ENCODE measurements around the gene CRHR1. TPM values are rescaled to one million over a fixed set of nuclear protein-coding genes. Genes with fewer than 3 reads are reported as not detected.

Gene CRHR1
- total RNA-seq, 6 donors from 2014 or later = not detected

DNA sequence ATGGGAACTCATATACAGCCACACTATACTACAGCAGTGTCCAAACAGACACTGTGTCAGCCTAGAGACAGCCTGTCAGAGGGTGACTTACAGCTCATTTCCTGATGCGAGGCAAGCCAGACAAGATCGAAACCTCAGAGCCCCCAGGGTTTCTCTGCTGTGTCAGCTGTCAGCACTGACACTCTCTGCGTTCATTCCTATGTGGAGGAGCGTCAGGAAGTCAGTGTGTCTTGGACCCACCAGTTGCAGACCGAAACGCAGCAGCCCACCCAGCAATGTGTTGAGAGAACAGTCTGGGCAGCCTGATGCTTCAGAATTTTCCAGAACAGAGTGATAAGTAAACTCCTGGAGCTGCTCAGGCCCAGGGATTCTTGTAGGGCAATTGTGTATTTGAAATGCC lies 89.6 kb downstream of the CRHR1 start:
- no peak for TF ChIP-seq POLR2A (IDR thresholded peaks at IDR 0.05)
- TF ChIP-seq, protein P1, sequence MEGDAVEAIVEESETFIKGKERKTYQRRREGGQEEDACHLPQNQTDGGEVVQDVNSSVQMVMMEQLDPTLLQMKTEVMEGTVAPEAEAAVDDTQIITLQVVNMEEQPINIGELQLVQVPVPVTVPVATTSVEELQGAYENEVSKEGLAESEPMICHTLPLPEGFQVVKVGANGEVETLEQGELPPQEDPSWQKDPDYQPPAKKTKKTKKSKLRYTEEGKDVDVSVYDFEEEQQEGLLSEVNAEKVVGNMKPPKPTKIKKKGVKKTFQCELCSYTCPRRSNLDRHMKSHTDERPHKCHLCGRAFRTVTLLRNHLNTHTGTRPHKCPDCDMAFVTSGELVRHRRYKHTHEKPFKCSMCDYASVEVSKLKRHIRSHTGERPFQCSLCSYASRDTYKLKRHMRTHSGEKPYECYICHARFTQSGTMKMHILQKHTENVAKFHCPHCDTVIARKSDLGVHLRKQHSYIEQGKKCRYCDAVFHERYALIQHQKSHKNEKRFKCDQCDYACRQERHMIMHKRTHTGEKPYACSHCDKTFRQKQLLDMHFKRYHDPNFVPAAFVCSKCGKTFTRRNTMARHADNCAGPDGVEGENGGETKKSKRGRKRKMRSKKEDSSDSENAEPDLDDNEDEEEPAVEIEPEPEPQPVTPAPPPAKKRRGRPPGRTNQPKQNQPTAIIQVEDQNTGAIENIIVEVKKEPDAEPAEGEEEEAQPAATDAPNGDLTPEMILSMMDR (IDR thresholded peaks at IDR 0.05) = no peak
- TF ChIP-seq EP300 (IDR thresholded peaks at IDR 0.05) = no peak
- no peak for TF ChIP-seq POLR2AphosphoS5 (IDR thresholded peaks at IDR 0.05)
- H3K4me3 ChIP-seq = no peak overlapping the region
- H3K27me3 ChIP-seq = no peaks in the 10 kb centered on the region
- H3K27ac ChIP-seq = no peak overlapping the region
- no peaks in the 10 kb centered on the region for H3K4me1 ChIP-seq
- no peaks in the 10 kb centered on the region for H3K36me3 ChIP-seq
- 6 to 9% methylated on average over 6 of the region's 6 CpGs for WGBS, 2 donors
- no peaks in the 10 kb centered on the region for H3K9me3 ChIP-seq
- DNase-seq = no peak
- ATAC-seq (ENCODE audit: low FRiP score in 2 of 2) = no peak

DNA sequence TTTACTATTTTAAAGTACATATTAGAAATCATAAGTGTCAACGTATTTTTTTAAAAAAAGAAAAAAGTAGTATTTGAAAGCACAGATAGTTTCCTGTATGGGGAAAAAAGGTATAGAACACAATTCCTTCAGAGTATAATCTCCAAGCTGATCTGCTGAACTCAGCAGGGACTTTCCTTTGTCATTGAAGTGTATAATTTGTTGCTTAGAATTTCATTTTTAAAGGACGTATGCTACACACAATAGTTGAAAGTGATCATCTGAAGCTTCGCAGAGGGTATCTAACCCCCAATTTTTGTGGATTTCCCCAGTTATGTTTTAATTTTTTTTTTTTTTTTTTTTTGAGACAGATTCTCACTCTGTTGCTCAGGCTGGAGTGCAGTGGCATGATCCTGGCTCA lies 90.0 kb downstream of the CRHR1 start:
- no peaks in the 10 kb centered on the region for H3K36me3 ChIP-seq
- ATAC-seq (ENCODE audit: low FRiP score in 2 of 2) (no peak), DNase-seq (no peak)
- WGBS, 2 donors = 37 to 53% methylated on average over 3 of the region's 3 CpGs
- TF ChIP-seq, protein P1 (IDR thresholded peaks at IDR 0.05) = no peak
- TF ChIP-seq EP300 (IDR thresholded peaks at IDR 0.05) (no peak), POLR2A (IDR thresholded peaks at IDR 0.05) (no peak), POLR2AphosphoS5 (IDR thresholded peaks at IDR 0.05) (no peak)
- H3K4me3 ChIP-seq = no peak overlapping the region
- no peaks in the 10 kb centered on the region for H3K4me1 ChIP-seq
- no peaks in the 10 kb centered on the region for H3K27me3 ChIP-seq
- H3K27ac ChIP-seq = no peak overlapping the region
- H3K9me3 ChIP-seq = no peaks in the 10 kb centered on the region

- Histone ChIP-seq H3K27ac (no peak overlapping the region), H3K27me3 (no peaks in the 10 kb centered on the region), H3K36me3 (no peaks in the 10 kb centered on the region), H3K4me3 (no peak overlapping the region), H3K4me1 (no peaks in the 10 kb centered on the region), H3K9me3 (no peaks in the 10 kb centered on the region)
- WGBS, 2 donors = 75 to 79% methylated on average over 3 of the region's 3 CpGs
- TF ChIP-seq EP300 (IDR thresholded peaks at IDR 0.05) (no peak), POLR2AphosphoS5 (IDR thresholded peaks at IDR 0.05) (no peak), POLR2A (IDR thresholded peaks at IDR 0.05) (no peak)
- TF ChIP-seq, protein P1 (IDR thresholded peaks at IDR 0.05) = no peak
- ATAC-seq (ENCODE audit: low FRiP score in 2 of 2) (no peak), DNase-seq (no peak)
Measured at GRCh38 chr17:45876539-45876938, 92.4 kb downstream of the CRHR1 start.

- no peak for DNase-seq
- no peak overlapping the region for H3K4me3 ChIP-seq
- TF ChIP-seq EP300 (IDR thresholded peaks at IDR 0.05) (no peak), POLR2A (IDR thresholded peaks at IDR 0.05) (no peak), POLR2AphosphoS5 (IDR thresholded peaks at IDR 0.05) (no peak)
- TF ChIP-seq, protein P1 (IDR thresholded peaks at IDR 0.05) = no peak
- no peak for ATAC-seq (ENCODE audit: low FRiP score in 2 of 2)
- no peaks in the 10 kb centered on the region for H3K27me3 ChIP-seq
- WGBS, 2 donors = 71 to 85% methylated on average over 1 of the region's 1 CpG
- H3K4me1 ChIP-seq = no peaks in the 10 kb centered on the region
- H3K9me3 ChIP-seq = no peaks in the 10 kb centered on the region
- no peak overlapping the region for H3K27ac ChIP-seq
- H3K36me3 ChIP-seq = no peaks in the 10 kb centered on the region
Measured at GRCh38 chr17:45877467-45877866, 93.3 kb downstream of the CRHR1 start.

DNA sequence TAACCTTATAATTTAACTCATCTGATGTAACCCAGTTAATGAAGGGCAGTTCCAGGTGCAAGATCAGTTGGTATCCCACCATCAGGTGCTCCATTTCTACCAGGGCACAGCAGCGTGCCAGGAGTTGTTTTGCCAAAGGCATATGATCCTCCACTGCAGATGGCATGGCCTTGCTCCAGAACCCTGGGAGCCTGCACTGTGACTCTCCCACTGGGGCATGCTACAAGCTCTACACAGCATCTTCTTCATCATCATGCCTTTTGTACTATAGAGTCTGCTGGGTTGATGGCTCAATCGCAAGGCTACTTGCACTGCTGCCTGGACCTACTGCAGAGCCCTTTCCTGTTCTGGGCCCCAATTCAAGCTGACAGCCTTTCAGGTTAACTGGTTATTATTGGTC lies 98.9 kb downstream of the CRHR1 start:
- H3K27ac ChIP-seq = no peak overlapping the region
- DNase-seq = no peak
- peaks cover 0 to 3% (median 0%) of the 10 kb centered on the region in 4 donors for H3K9me3 ChIP-seq
- no peak overlapping the region for H3K4me3 ChIP-seq
- H3K4me1 ChIP-seq = no peaks in the 10 kb centered on the region
- no peak for TF ChIP-seq POLR2AphosphoS5 (IDR thresholded peaks at IDR 0.05)
- no peak for TF ChIP-seq EP300 (IDR thresholded peaks at IDR 0.05)
- no peak for TF ChIP-seq POLR2A (IDR thresholded peaks at IDR 0.05)
- TF ChIP-seq, protein P1 (IDR thresholded peaks at IDR 0.05) = no peak
- no peaks in the 10 kb centered on the region for H3K27me3 ChIP-seq
- ATAC-seq (ENCODE audit: low FRiP score in 2 of 2) = no peak
- no peaks in the 10 kb centered on the region for H3K36me3 ChIP-seq
- 91 to 93% methylated on average over 2 of the region's 2 CpGs for WGBS, 2 donors

All from upper lobe of left lung (tissue), 6 donors.